ENCODE data around the gene ERMP1.

ERMP1 gene

GRCh38 chr9:5773324-5773999 is 59.5 kb downstream of the ERMP1 start:
- no peak for DNase-seq

GRCh38 chr9:5767968-5768932 is 64.7 kb downstream of the ERMP1 start:
- DNase-seq = no peak

- no peak for DNase-seq
Measured at GRCh38 chr9:5764130-5764868, 68.6 kb downstream of the ERMP1 start.

GRCh38 chr9:5762421-5762820 is 70.5 kb downstream of the ERMP1 start:
- no peak for DNase-seq

GRCh38 chr9:5760338-5760737 is 72.6 kb downstream of the ERMP1 start:
- DNase-seq = no peak

- DNase-seq = no peak
Measured at GRCh38 chr9:5756633-5757032, 76.3 kb downstream of the ERMP1 start.

- no peak for DNase-seq
Measured at GRCh38 chr9:5750569-5750968, 82.3 kb downstream of the ERMP1 start.

- no peak for DNase-seq
Measured at GRCh38 chr9:5749306-5749705, 83.6 kb downstream of the ERMP1 start.

GRCh38 chr9:5748438-5748837 is 84.5 kb downstream of the ERMP1 start:
- no peak for DNase-seq

GRCh38 chr9:5743109-5743508 is 89.8 kb downstream of the ERMP1 start:
- no peak for DNase-seq

- DNase-seq = no peak
Measured at GRCh38 chr9:5736563-5737346, 96.2 kb downstream of the ERMP1 start.

GRCh38 chr9:5735072-5735471 is 97.8 kb downstream of the ERMP1 start:
- DNase-seq = no peak

Measured in CD4-positive, alpha-beta T cell treated with Interleukin-1 beta for 1 hour (primary cell).